ENCODE data around the gene PCDHGA6.

DNA sequence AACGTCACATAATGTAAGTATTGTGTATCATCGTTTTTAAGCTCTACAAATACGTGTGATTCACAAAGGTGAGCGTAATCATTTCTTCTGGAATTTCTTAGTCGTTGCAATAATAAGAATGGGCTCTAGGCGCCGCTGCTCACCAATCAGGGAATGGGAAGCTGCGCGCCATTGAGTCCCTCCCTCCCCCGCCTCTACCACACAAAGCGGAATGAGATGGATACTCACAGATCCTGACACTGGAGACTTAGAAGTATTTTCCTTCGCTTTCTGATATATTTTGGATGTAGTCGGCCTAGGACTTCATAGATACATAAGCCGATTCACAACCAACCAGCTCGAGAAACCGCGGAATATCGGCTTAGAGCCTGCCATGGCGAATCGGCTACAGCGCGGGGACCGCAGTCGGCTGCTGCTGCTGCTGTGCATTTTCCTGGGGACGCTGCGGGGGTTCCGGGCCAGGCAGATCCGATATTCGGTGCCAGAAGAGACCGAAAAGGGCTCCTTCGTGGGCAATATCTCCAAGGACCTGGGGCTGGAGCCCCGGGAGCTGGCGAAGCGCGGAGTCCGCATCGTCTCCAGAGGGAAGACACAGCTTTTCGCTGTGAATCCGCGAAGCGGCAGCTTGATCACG lies 47.3 kb downstream of the PCDHGA6 start, which contains the start of gene PCDHGA11:
- TF ChIP-seq, protein P1, sequence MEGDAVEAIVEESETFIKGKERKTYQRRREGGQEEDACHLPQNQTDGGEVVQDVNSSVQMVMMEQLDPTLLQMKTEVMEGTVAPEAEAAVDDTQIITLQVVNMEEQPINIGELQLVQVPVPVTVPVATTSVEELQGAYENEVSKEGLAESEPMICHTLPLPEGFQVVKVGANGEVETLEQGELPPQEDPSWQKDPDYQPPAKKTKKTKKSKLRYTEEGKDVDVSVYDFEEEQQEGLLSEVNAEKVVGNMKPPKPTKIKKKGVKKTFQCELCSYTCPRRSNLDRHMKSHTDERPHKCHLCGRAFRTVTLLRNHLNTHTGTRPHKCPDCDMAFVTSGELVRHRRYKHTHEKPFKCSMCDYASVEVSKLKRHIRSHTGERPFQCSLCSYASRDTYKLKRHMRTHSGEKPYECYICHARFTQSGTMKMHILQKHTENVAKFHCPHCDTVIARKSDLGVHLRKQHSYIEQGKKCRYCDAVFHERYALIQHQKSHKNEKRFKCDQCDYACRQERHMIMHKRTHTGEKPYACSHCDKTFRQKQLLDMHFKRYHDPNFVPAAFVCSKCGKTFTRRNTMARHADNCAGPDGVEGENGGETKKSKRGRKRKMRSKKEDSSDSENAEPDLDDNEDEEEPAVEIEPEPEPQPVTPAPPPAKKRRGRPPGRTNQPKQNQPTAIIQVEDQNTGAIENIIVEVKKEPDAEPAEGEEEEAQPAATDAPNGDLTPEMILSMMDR (IDR thresholded peaks at IDR 0.05), result peak; percentile 45
- no peak for TF ChIP-seq EZH2 (IDR thresholded peaks at IDR 0.05)

Measured in neural progenitor cell (in vitro differentiated cells).